ENCODE results near the gene ERO1B.
A peak's percentile ranks its signal among the peaks of the same experiment; 100 is the strongest.
"Not testable (repeated sequence)": the region's sequence is repeated elsewhere in the genome, so short reads cannot be mapped to it uniquely, and the experiment has no call there.

The ERO1B gene

GRCh38 chr1:236206548-236206947, 75.2 kb downstream of the ERO1B start:
- peak; percentile 3 for DNase-seq (ENCODE audit: low read depth)
- no peak overlapping the region for H3K4me3 ChIP-seq (ENCODE audit: low read depth, low read length)
- TF ChIP-seq CTCF (IDR thresholded peaks at IDR 0.05; ENCODE audit: low read depth, low read length): no peak
- no peak for TF ChIP-seq MYC (IDR thresholded peaks at IDR 0.05; ENCODE audit: low read depth, low read length)

- DNase-seq (ENCODE audit: low read depth): no peak
- no peak overlapping the region for H3K4me3 ChIP-seq (ENCODE audit: low read depth, low read length)
- TF ChIP-seq MAX (IDR thresholded peaks at IDR 0.05; ENCODE audit: low read depth, low read length) (no peak), POLR2A (IDR thresholded peaks at IDR 0.05; ENCODE audit: extremely low read depth, insufficient read length) (no peak), CTCF (IDR thresholded peaks at IDR 0.05; ENCODE audit: low read depth, low read length) (no peak), MYC (IDR thresholded peaks at IDR 0.05; ENCODE audit: low read depth, low read length) (no peak)
Observed at GRCh38 chr1:236204656-236205055, 77.1 kb downstream of the ERO1B start.

- DNase-seq (ENCODE audit: low read depth): no peak
- TF ChIP-seq POLR2A (IDR thresholded peaks at IDR 0.05; ENCODE audit: extremely low read depth, insufficient read length): no peak
- TF ChIP-seq CTCF (IDR thresholded peaks at IDR 0.05; ENCODE audit: low read depth, low read length): no peak
- TF ChIP-seq MYC (IDR thresholded peaks at IDR 0.05; ENCODE audit: low read depth, low read length): no peak
- no peak for TF ChIP-seq MAX (IDR thresholded peaks at IDR 0.05; ENCODE audit: low read depth, low read length)
- no peak overlapping the region for H3K4me3 ChIP-seq (ENCODE audit: low read depth, low read length)
Observed at GRCh38 chr1:236204039-236204438, 77.7 kb downstream of the ERO1B start.

GRCh38 chr1:236201786-236202185, 80.0 kb downstream of the ERO1B start:
- TF ChIP-seq POLR2A (IDR thresholded peaks at IDR 0.05; ENCODE audit: extremely low read depth, insufficient read length): no peak
- TF ChIP-seq CTCF (IDR thresholded peaks at IDR 0.05; ENCODE audit: low read depth, low read length): no peak
- no peak for TF ChIP-seq MYC (IDR thresholded peaks at IDR 0.05; ENCODE audit: low read depth, low read length)
- TF ChIP-seq MAX (IDR thresholded peaks at IDR 0.05; ENCODE audit: low read depth, low read length): no peak
- no peak for DNase-seq (ENCODE audit: low read depth)
- H3K4me3 ChIP-seq (ENCODE audit: low read depth, low read length): no peak overlapping the region

- no peak for DNase-seq (ENCODE audit: low read depth)
- H3K4me3 ChIP-seq (ENCODE audit: low read depth, low read length): no peak overlapping the region
- TF ChIP-seq MYC (IDR thresholded peaks at IDR 0.05; ENCODE audit: low read depth, low read length): no peak
- TF ChIP-seq CTCF (IDR thresholded peaks at IDR 0.05; ENCODE audit: low read depth, low read length): no peak
- no peak for TF ChIP-seq MAX (IDR thresholded peaks at IDR 0.05; ENCODE audit: low read depth, low read length)
- no peak for TF ChIP-seq POLR2A (IDR thresholded peaks at IDR 0.05; ENCODE audit: extremely low read depth, insufficient read length)
Observed at GRCh38 chr1:236200925-236201324, 80.8 kb downstream of the ERO1B start.

GRCh38 chr1:236193184-236193583, 88.6 kb downstream of the ERO1B start:
- DNase-seq (ENCODE audit: low read depth): no peak

GRCh38 chr1:236188084-236188483, 93.7 kb downstream of the ERO1B start:
- DNase-seq (ENCODE audit: low read depth); H3K4me3 ChIP-seq (ENCODE audit: low read depth, low read length): not testable (repeated sequence)

More at GRCh38 chr1:236193184-236193583, 88.6 kb downstream of the ERO1B start:
- no peak for TF ChIP-seq MAX (IDR thresholded peaks at IDR 0.05; ENCODE audit: low read depth, low read length)
- TF ChIP-seq POLR2A (IDR thresholded peaks at IDR 0.05; ENCODE audit: extremely low read depth, insufficient read length): no peak
- no peak for TF ChIP-seq CTCF (IDR thresholded peaks at IDR 0.05; ENCODE audit: low read depth, low read length)
- no peak for TF ChIP-seq MYC (IDR thresholded peaks at IDR 0.05; ENCODE audit: low read depth, low read length)
- H3K4me3 ChIP-seq (ENCODE audit: low read depth, low read length): no peak overlapping the region

GRCh38 chr1:236186471-236186870, 95.3 kb downstream of the ERO1B start:
- DNase-seq (ENCODE audit: low read depth); H3K4me3 ChIP-seq (ENCODE audit: low read depth, low read length): not testable (repeated sequence)
